MM.1S (cell line): Measurements from ENCODE around the gene KLHL35.

ENCODE experiments used
- DNase-seq: peaks from one replicate; pipeline ENCODE4 v3.0.0-alpha.2; 2015
- H2AFZ ChIP-seq: fragments of 300-600 bp; sonication (generic); 2 replicates; pipeline ENCODE4 v1.6.0; 2016; ENCODE audit warnings: antibody characterized with exemption, low read length
- H3F3A ChIP-seq: fragments of 300-600 bp; sonication (generic); 2 replicates; pipeline ENCODE4 v1.6.1; 2016; ENCODE audit warnings: mild to moderate bottlenecking, antibody characterized with exemption, low read length, moderate library complexity, mixed read lengths; ENCODE audit not compliant: insufficient read depth
- H3K27ac ChIP-seq: fragments of 300-600 bp; sonication (generic); 2 replicates; pipeline ENCODE4 v1.5.1; 2016; ENCODE audit warnings: mild to moderate bottlenecking, low read length
- H3K27me3 ChIP-seq: fragments of 300-600 bp; sonication (generic); replicated peaks from 2 replicates; pipeline ENCODE4 v1.6.0; 2016; ENCODE audit warnings: low read length; ENCODE audit not compliant: insufficient read depth
- H3K36me3 ChIP-seq: fragments of 300-600 bp; sonication (generic); replicated peaks from 2 replicates; pipeline ENCODE4 v1.6.1; 2016; ENCODE audit warnings: mild to moderate bottlenecking, low read length, mixed read lengths; ENCODE audit not compliant: insufficient read depth
- H3K4me1 ChIP-seq: fragments of 300-600 bp; sonication (generic); 2 replicates; pipeline ENCODE4 v1.6.1; 2016; ENCODE audit warnings: low read length, mixed read lengths
- H3K4me2 ChIP-seq: fragments of 300-600 bp; sonication (generic); 2 replicates; pipeline ENCODE4 v1.6.0; 2016; ENCODE audit warnings: low read depth, low read length
- H3K4me3 ChIP-seq: fragments of 300-600 bp; sonication (generic); 2 replicates; pipeline ENCODE4 v1.5.1; 2016; ENCODE audit warnings: low read length, mixed read lengths
- H3K79me2 ChIP-seq: fragments of 300-600 bp; sonication (generic); 2 replicates; pipeline ENCODE4 v1.6.1; 2016; ENCODE audit warnings: mixed run types, low read length, mixed read lengths
- H3K9ac ChIP-seq: fragments of 300-600 bp; sonication (generic); 2 replicates; pipeline ENCODE4 v1.6.1; 2016; ENCODE audit warnings: low read length, mixed read lengths
- H3K9me2 ChIP-seq: fragments of 300-600 bp; sonication (generic); replicated peaks from 2 replicates; pipeline ENCODE4 v1.6.1; 2016; ENCODE audit warnings: mild to moderate bottlenecking, low read length, mixed read lengths; ENCODE audit not compliant: insufficient read depth
- H3K9me3 ChIP-seq: fragments of 300-600 bp; sonication (generic); replicated peaks from 2 replicates; pipeline ENCODE4 v1.6.1; 2016; ENCODE audit warnings: mild to moderate bottlenecking, low read length, mixed read lengths; ENCODE audit not compliant: insufficient read depth
- H4K20me1 ChIP-seq: fragments of 300-600 bp; sonication (generic); 2 replicates; pipeline ENCODE4 v1.6.1; 2016; ENCODE audit warnings: mild to moderate bottlenecking, low read length, moderate library complexity, mixed read lengths; ENCODE audit not compliant: insufficient read depth
- CTCF ChIP-seq: fragments of 300-600 bp; sonication (generic); IDR thresholded peaks from 2 replicates; pipeline ENCODE4 v1.5.1; 2016; ENCODE audit warnings: antibody characterized with exemption, low read length, mixed read lengths
- EZH2 ChIP-seq: fragments of 300-600 bp; sonication (generic); optimal IDR thresholded peaks from 2 replicates; pipeline ENCODE3; 2017; ENCODE audit warnings: low read depth, mild to moderate bottlenecking, antibody characterized with exemption, low read length, mixed read lengths
- EZH2phosphoT487 ChIP-seq: fragments of 300-600 bp; sonication (generic); IDR thresholded peaks from 2 replicates; pipeline ENCODE4 v1.6.1; 2018; ENCODE audit warnings: antibody characterized with exemption, low read length

Gene KLHL35

DNA sequence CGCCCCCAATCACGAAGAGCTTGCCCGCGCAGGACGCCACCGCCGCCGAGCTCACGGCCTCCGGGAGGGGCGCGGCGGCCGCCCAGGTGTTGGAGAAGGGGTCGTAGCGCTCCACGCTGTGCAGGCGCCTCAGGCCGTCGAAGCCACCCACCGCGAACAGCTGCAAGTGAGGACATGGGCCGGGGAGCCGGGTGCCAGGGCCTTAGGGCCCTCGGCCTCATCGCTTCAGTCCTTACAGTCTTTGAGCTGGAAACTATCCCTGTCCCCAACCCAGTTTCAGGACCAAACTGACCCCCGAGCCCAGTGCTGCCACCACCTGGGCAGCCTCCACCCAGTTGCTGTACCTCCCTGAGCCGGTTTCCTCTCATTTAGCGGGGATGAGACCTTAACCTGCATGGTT is 7.6 kb downstream of the KLHL35 start:
- H3K9me2 ChIP-seq, result no peaks in the 10 kb centered on the region
- no peak for DNase-seq
- no peaks in the 10 kb centered on the region for H3K79me2 ChIP-seq
- H4K20me1 ChIP-seq, result no peaks in the 10 kb centered on the region
- no peaks in the 10 kb centered on the region for H3K9me3 ChIP-seq
- TF ChIP-seq EZH2, result no peak
- peak; percentile 14 for TF ChIP-seq CTCF
- no peaks in the 10 kb centered on the region for H3F3A ChIP-seq
- H3K36me3 ChIP-seq, result no peaks in the 10 kb centered on the region
- H3K27ac ChIP-seq, result no peak overlapping the region
- no peak overlapping the region for H3K9ac ChIP-seq
- no peak overlapping the region for H2AFZ ChIP-seq
- H3K4me3 ChIP-seq, result no peak overlapping the region
- H3K4me1 ChIP-seq, result no peaks in the 10 kb centered on the region
- no peak overlapping the region for H3K4me2 ChIP-seq
- peaks cover 1% of the 10 kb centered on the region; the same call in 1 of the 2 replicates for H3K27me3 ChIP-seq

- no peaks in the 10 kb centered on the region for H3F3A ChIP-seq
- no peaks in the 10 kb centered on the region for H3K36me3 ChIP-seq
- H3K27me3 ChIP-seq, result no peaks in the 10 kb centered on the region
- no peaks in the 10 kb centered on the region for H3K4me1 ChIP-seq
- H3K4me2 ChIP-seq, result no peak overlapping the region
- H3K9me2 ChIP-seq, result no peaks in the 10 kb centered on the region
- H3K27ac ChIP-seq, result no peak overlapping the region
- no peaks in the 10 kb centered on the region for H3K9me3 ChIP-seq
- H3K79me2 ChIP-seq, result no peaks in the 10 kb centered on the region
- no peak for DNase-seq
- no peak overlapping the region for H3K4me3 ChIP-seq
- no peak for TF ChIP-seq EZH2
- no peak for TF ChIP-seq EZH2phosphoT487
- no peak for TF ChIP-seq CTCF
- no peak overlapping the region for H3K9ac ChIP-seq
- no peaks in the 10 kb centered on the region for H4K20me1 ChIP-seq
- no peak overlapping the region for H2AFZ ChIP-seq
Measured at GRCh38 chr11:75424396-75424795, 8.6 kb downstream of the KLHL35 start.

DNA sequence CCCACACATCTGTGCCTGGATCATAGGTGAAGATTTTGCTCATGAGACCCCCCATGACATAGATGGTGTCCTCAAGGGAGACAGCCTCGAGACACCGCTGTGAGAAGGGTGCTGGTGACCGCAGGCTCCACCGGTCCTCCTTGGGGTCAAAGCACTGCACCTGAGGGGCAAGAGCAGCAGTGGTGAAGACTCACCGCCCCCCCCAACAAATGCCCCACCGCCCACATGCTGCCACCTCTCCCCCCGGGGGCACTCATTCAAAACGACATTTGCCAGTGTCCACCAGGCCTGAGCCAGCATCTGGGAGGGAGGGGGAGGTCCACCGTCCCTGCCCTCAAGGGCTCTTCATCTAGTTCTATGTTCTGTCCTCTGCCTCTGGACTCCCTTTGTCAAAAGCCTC is 9.3 kb downstream of the KLHL35 start:
- no peaks in the 10 kb centered on the region for H3K79me2 ChIP-seq
- H4K20me1 ChIP-seq, result no peaks in the 10 kb centered on the region
- no peaks in the 10 kb centered on the region for H3F3A ChIP-seq
- H3K9me3 ChIP-seq, result no peaks in the 10 kb centered on the region
- TF ChIP-seq EZH2phosphoT487, result no peak
- no peak for TF ChIP-seq CTCF
- TF ChIP-seq EZH2, result no peak
- H3K27ac ChIP-seq, result no peak overlapping the region
- no peak overlapping the region for H3K9ac ChIP-seq
- H2AFZ ChIP-seq, result no peak overlapping the region
- H3K4me1 ChIP-seq, result no peaks in the 10 kb centered on the region
- no peak overlapping the region for H3K4me3 ChIP-seq
- no peak for DNase-seq
- H3K9me2 ChIP-seq, result no peaks in the 10 kb centered on the region
- no peaks in the 10 kb centered on the region for H3K36me3 ChIP-seq
- no peak overlapping the region for H3K4me2 ChIP-seq
- H3K27me3 ChIP-seq, result no peaks in the 10 kb centered on the region
